ENCODE data around the gene TMEM260.

GRCh38 chr14:56559182-56559581, 20.4 kb upstream of the TMEM260 start:
- TF ChIP-seq, protein P1, sequence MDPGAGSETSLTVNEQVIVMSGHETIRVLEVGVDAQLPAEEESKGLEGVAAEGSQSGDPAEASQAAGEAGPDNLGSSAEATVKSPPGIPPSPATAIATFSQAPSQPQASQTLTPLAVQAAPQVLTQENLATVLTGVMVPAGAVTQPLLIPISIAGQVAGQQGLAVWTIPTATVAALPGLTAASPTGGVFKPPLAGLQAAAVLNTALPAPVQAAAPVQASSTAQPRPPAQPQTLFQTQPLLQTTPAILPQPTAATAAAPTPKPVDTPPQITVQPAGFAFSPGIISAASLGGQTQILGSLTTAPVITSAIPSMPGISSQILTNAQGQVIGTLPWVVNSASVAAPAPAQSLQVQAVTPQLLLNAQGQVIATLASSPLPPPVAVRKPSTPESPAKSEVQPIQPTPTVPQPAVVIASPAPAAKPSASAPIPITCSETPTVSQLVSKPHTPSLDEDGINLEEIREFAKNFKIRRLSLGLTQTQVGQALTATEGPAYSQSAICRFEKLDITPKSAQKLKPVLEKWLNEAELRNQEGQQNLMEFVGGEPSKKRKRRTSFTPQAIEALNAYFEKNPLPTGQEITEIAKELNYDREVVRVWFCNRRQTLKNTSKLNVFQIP (CRISPR knock-in tag; IDR thresholded peaks at IDR 0.05; ENCODE audit: borderline replicate concordance, low read depth): no peak
- no peak for TF ChIP-seq RARB (CRISPR knock-in tag; IDR thresholded peaks at IDR 0.05)
- no peak for TF ChIP-seq ZFP30 (CRISPR knock-in tag; IDR thresholded peaks at IDR 0.05)
- TF ChIP-seq, protein P2, sequence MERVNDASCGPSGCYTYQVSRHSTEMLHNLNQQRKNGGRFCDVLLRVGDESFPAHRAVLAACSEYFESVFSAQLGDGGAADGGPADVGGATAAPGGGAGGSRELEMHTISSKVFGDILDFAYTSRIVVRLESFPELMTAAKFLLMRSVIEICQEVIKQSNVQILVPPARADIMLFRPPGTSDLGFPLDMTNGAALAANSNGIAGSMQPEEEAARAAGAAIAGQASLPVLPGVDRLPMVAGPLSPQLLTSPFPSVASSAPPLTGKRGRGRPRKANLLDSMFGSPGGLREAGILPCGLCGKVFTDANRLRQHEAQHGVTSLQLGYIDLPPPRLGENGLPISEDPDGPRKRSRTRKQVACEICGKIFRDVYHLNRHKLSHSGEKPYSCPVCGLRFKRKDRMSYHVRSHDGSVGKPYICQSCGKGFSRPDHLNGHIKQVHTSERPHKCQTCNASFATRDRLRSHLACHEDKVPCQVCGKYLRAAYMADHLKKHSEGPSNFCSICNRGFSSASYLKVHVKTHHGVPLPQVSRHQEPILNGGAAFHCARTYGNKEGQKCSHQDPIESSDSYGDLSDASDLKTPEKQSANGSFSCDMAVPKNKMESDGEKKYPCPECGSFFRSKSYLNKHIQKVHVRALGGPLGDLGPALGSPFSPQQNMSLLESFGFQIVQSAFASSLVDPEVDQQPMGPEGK (CRISPR knock-in tag; IDR thresholded peaks at IDR 0.05; ENCODE audit: borderline replicate concordance): no peak
- TF ChIP-seq GLIS3 (CRISPR knock-in tag; IDR thresholded peaks at IDR 0.05): no peak
- TF ChIP-seq ZC3H10 (CRISPR knock-in tag; IDR thresholded peaks at IDR 0.05): no peak
- no peak for TF ChIP-seq ARNTL (CRISPR knock-in tag; IDR thresholded peaks at IDR 0.05; ENCODE audit: borderline replicate concordance, low read depth)
- TF ChIP-seq ESRRG (CRISPR knock-in tag; IDR thresholded peaks at IDR 0.05): no peak
- TF ChIP-seq, protein P3, sequence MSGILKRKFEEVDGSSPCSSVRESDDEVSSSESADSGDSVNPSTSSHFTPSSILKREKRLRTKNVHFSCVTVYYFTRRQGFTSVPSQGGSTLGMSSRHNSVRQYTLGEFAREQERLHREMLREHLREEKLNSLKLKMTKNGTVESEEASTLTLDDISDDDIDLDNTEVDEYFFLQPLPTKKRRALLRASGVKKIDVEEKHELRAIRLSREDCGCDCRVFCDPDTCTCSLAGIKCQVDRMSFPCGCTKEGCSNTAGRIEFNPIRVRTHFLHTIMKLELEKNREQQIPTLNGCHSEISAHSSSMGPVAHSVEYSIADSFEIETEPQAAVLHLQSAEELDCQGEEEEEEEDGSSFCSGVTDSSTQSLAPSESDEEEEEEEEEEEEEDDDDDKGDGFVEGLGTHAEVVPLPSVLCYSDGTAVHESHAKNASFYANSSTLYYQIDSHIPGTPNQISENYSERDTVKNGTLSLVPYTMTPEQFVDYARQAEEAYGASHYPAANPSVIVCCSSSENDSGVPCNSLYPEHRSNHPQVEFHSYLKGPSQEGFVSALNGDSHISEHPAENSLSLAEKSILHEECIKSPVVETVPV (CRISPR knock-in tag; IDR thresholded peaks at IDR 0.05): no peak
- no peak for TF ChIP-seq BACH2 (CRISPR knock-in tag; IDR thresholded peaks at IDR 0.05; ENCODE audit: borderline replicate concordance)
- no peak for TF ChIP-seq SNAI2 (CRISPR knock-in tag; IDR thresholded peaks at IDR 0.05)
- TF ChIP-seq ISL1 (CRISPR knock-in tag; IDR thresholded peaks at IDR 0.05): no peak
- TF ChIP-seq ZFP3 (CRISPR knock-in tag; IDR thresholded peaks at IDR 0.05): no peak
- TF ChIP-seq TCF4 (CRISPR knock-in tag; IDR thresholded peaks at IDR 0.05; ENCODE audit: borderline replicate concordance): no peak

All from SK-N-SH treated with all-trans-retinoic acid at 6 μM for 48 hours (cell line).